ENCODE results near the gene PEA15.

Gene PEA15

GRCh38 chr1:160161965-160162705 lies 43.0 kb upstream of the PEA15 start:
- H3K27ac ChIP-seq: no peak overlapping the region
- TF ChIP-seq ZFX (IDR thresholded peaks at IDR 0.05; ENCODE audit: borderline replicate concordance): no peak
- TF ChIP-seq CTCF (IDR thresholded peaks at IDR 0.05): peak; percentile 34

- TF ChIP-seq ZFX (IDR thresholded peaks at IDR 0.05; ENCODE audit: borderline replicate concordance) (no peak), CTCF (IDR thresholded peaks at IDR 0.05) (no peak)
These were observed 42.3 kb upstream of the PEA15 start for GRCh38 chr1:160162931-160163330.

GRCh38 chr1:160163615-160164014 lies 41.6 kb upstream of the PEA15 start:
- H3K27ac ChIP-seq: no peak overlapping the region
- TF ChIP-seq ZFX (IDR thresholded peaks at IDR 0.05; ENCODE audit: borderline replicate concordance): no peak
- no peak for TF ChIP-seq CTCF (IDR thresholded peaks at IDR 0.05)

More at GRCh38 chr1:160162931-160163330, 42.3 kb upstream of the PEA15 start:
- H3K27ac ChIP-seq: no peak overlapping the region

DNA sequence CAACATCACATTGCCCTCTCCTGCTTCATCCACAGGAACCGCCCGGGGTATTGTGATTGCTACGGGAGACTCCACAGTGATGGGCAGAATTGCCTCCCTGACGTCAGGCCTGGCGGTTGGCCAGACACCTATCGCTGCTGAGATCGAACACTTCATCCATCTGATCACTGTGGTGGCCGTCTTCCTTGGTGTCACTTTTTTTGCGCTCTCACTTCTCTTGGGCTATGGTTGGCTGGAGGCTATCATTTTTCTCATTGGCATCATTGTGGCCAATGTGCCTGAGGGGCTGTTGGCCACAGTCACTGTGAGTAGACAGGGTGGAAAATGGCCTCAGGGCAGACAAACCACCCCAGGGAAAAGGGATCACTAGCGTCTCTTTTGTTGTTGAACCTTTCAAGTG lies 41.1 kb upstream of the PEA15 start:
- H3K27ac ChIP-seq: no peak overlapping the region
- no peak for TF ChIP-seq CTCF (IDR thresholded peaks at IDR 0.05)
- no peak for TF ChIP-seq ZFX (IDR thresholded peaks at IDR 0.05; ENCODE audit: borderline replicate concordance)

DNA sequence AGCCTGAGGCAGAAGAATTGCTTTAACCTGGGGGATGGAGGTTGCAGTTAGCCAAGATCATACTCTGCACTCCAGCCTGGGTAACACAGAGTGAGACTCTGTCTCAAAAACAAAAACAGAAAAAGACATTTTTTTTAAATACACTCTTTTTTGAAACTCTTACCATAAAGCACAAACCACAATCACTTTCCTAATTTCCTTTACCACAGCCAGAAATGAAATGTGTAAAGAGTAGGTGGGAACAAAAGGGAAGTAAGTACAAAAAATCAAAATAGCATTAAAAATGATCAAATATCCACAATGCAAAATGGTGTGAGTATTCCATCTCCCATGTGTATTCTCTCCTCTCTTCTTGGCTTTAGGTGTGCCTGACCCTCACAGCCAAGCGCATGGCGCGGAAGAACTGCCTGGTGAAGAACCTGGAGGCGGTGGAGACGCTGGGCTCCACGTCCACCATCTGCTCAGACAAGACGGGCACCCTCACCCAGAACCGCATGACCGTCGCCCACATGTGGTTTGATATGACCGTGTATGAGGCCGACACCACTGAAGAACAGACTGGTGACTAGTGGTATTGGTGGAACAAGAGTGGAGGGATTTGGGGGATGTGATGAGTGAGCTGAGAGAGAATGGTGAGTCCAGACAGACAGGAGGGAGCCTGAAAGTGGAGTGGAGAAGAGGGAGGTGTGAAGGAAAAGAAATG lies 38.9 kb upstream of the PEA15 start:
- no peak for TF ChIP-seq ZFX (IDR thresholded peaks at IDR 0.05; ENCODE audit: borderline replicate concordance)
- no peak for TF ChIP-seq CTCF (IDR thresholded peaks at IDR 0.05)

DNA sequence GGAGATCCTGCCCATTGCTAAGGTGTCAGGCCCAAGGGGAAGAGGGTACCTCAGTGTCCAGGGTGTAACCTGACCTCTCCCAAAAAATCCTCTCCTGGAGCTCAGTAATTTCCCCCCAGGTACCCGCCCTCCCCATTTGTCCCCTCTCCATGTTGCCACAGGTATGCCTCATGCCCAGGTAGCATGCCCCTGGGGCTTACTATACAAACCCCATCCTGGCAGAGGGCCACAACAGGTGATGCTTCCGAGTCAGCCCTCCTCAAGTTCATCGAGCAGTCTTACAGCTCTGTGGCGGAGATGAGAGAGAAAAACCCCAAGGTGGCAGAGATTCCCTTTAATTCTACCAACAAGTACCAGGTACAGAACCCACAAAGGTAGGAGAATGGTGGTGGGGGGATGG lies 38.1 kb upstream of the PEA15 start:
- TF ChIP-seq CTCF (IDR thresholded peaks at IDR 0.05): no peak
- TF ChIP-seq ZFX (IDR thresholded peaks at IDR 0.05; ENCODE audit: borderline replicate concordance): no peak
- H3K27ac ChIP-seq: no peak overlapping the region

More for the DNA sequence above, 38.9 kb upstream of the PEA15 start:
- H3K27ac ChIP-seq: no peak overlapping the region

DNA sequence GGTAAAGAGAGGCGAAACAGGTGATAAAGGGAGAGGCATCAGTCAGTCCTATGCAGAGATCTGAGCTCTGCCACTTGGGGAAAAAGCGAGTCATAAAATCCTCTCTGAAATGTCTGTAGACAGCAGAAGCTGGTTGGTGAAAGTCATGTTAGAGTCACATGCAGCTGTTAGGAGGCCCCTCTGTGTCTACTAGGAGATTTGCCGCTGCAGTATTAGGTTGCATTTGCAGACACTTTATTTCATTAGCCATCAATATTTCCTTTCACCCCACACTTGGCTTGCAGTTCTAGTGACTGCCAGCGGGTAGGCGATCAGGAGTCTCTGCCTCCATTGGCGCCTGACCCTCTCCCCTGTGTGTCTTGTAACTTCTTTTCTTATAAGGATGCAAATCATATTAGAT lies 37.6 kb upstream of the PEA15 start:
- no peak overlapping the region for H3K27ac ChIP-seq
- no peak for TF ChIP-seq ZFX (IDR thresholded peaks at IDR 0.05; ENCODE audit: borderline replicate concordance)
- TF ChIP-seq CTCF (IDR thresholded peaks at IDR 0.05): peak; percentile 30; the same call in 1 of the 2 replicates
